Measurements from ENCODE around the gene ZNG1F.
"Not testable (repeated sequence)": the region's sequence is repeated elsewhere in the genome, so short reads cannot be mapped to it uniquely, and the experiment has no call there.

DNA sequence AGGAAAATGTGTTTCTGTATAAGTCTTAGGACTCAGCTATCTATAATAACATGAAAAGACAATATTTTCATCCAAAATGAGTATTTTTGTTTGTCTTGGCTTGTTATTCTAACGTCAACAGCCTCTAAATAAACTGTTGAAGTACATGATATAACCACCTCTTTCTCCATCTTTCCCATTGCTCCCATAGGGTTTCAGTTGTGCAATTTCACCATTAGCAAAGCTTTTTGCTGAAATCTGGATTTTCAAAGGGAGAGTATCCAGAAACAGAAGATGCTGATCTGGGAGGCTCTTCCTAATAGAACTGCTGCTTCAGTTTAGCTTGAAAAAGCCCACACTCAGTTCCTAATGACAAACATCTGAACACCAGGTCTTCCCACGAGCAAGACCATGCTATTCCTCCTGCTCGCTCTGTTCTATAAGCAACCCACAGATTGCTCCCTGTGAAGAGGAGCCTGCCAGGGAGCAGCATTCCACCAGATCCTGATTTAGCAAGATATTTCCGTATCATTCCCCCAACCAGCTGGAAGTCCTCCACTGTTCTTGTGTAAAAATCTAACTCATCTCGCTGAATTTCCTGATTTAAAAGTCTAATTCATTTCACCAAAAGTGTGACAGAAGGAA is 101.8 kb downstream of the ZNG1F start:
- TF ChIP-seq POLR2A (IDR thresholded peaks at IDR 0.05), result not testable (repeated sequence)
- TF ChIP-seq, protein P1, sequence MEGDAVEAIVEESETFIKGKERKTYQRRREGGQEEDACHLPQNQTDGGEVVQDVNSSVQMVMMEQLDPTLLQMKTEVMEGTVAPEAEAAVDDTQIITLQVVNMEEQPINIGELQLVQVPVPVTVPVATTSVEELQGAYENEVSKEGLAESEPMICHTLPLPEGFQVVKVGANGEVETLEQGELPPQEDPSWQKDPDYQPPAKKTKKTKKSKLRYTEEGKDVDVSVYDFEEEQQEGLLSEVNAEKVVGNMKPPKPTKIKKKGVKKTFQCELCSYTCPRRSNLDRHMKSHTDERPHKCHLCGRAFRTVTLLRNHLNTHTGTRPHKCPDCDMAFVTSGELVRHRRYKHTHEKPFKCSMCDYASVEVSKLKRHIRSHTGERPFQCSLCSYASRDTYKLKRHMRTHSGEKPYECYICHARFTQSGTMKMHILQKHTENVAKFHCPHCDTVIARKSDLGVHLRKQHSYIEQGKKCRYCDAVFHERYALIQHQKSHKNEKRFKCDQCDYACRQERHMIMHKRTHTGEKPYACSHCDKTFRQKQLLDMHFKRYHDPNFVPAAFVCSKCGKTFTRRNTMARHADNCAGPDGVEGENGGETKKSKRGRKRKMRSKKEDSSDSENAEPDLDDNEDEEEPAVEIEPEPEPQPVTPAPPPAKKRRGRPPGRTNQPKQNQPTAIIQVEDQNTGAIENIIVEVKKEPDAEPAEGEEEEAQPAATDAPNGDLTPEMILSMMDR (IDR thresholded peaks at IDR 0.05), result not testable (repeated sequence)

Data from lower leg skin (tissue), 3 donors.